ENCODE results near the gene KLC3. TPM values are rescaled to one million over a fixed set of nuclear protein-coding genes. Genes with fewer than 3 reads are reported as not detected.

Gene KLC3
- total RNA-seq, 4 donors from 2014 or later, result 159 to 217 (median 169) TPM

- WGBS, 2 donors, result 90 to 92% methylated on average over 12 of the region's 12 CpGs
- TF ChIP-seq POLR2A (IDR thresholded peaks at IDR 0.05), result no peak
- no peak for DNase-seq (ENCODE audit: low spot score in 2 of 2)
- intact Hi-C loops (cut with DNase I; ENCODE audit: low total_unique reads), result no loop called here
- H3K4me3 ChIP-seq (ENCODE audit: low read depth, poor library complexity, severe bottlenecking), result no peak overlapping the region
Observed at GRCh38 chr19:45358213-45358792, 17.8 kb downstream of the KLC3 start.

- intact Hi-C loops (cut with DNase I; ENCODE audit: low total_unique reads), result no loop called here
- no peak overlapping the region for H3K4me3 ChIP-seq (ENCODE audit: low read depth, poor library complexity, severe bottlenecking)
- no peak for DNase-seq (ENCODE audit: low spot score in 2 of 2)
- TF ChIP-seq CTCF (IDR thresholded peaks at IDR 0.05), result no peak
- no peak for TF ChIP-seq POLR2A (IDR thresholded peaks at IDR 0.05)
- WGBS, 2 donors, result 91 to 93% methylated on average over 14 of the region's 14 CpGs
Observed at GRCh38 chr19:45361608-45362007, 21.1 kb downstream of the KLC3 start.

GRCh38 chr19:45362291-45362690, 21.7 kb downstream of the KLC3 start:
- no peak for DNase-seq (ENCODE audit: low spot score in 2 of 2)
- intact Hi-C loops (cut with DNase I; ENCODE audit: low total_unique reads), result no loop called here
- H3K4me3 ChIP-seq (ENCODE audit: low read depth, poor library complexity, severe bottlenecking), result no peak overlapping the region
- WGBS, 2 donors, result 92 to 95% methylated on average over 16 of the region's 16 CpGs
- TF ChIP-seq CTCF (IDR thresholded peaks at IDR 0.05), result no peak
- no peak for TF ChIP-seq POLR2A (IDR thresholded peaks at IDR 0.05)

- intact Hi-C loops (cut with DNase I; ENCODE audit: low total_unique reads), result no loop called here
- WGBS, 2 donors, result 92 to 93% methylated on average over 29 to 44 of the region's 44 CpGs
- no peak for TF ChIP-seq POLR2A (IDR thresholded peaks at IDR 0.05)
- no peak for TF ChIP-seq CTCF (IDR thresholded peaks at IDR 0.05)
Observed at GRCh38 chr19:45363861-45364459, 23.4 kb downstream of the KLC3 start.

GRCh38 chr19:45364696-45365095, 24.1 kb downstream of the KLC3 start:
- DNase-seq (ENCODE audit: low spot score in 2 of 2), result no peak
- no peak overlapping the region for H3K4me3 ChIP-seq (ENCODE audit: low read depth, poor library complexity, severe bottlenecking)
- TF ChIP-seq CTCF (IDR thresholded peaks at IDR 0.05), result no peak
- no peak for TF ChIP-seq POLR2A (IDR thresholded peaks at IDR 0.05)
- 85 to 88% methylated on average over 9 to 10 of the region's 12 CpGs for WGBS, 2 donors
- intact Hi-C loops (cut with DNase I; ENCODE audit: low total_unique reads), result no loop called here

More at GRCh38 chr19:45363861-45364459, 23.4 kb downstream of the KLC3 start:
- no peak overlapping the region for H3K4me3 ChIP-seq (ENCODE audit: low read depth, poor library complexity, severe bottlenecking)
- no peak for DNase-seq (ENCODE audit: low spot score in 2 of 2)

GRCh38 chr19:45368127-45368526, 27.6 kb downstream of the KLC3 start:
- H3K4me3 ChIP-seq (ENCODE audit: low read depth, poor library complexity, severe bottlenecking), result no peak overlapping the region
- WGBS, 2 donors, result 94 to 99% methylated on average over 4 of the region's 4 CpGs
- TF ChIP-seq POLR2A (IDR thresholded peaks at IDR 0.05) (no peak), CTCF (IDR thresholded peaks at IDR 0.05) (no peak)
- intact Hi-C loops (cut with DNase I; ENCODE audit: low total_unique reads), result no loop called here
- no peak for DNase-seq (ENCODE audit: low spot score in 2 of 2)
